HepG2 (cell line): Measurements from ENCODE around the gene BRD1.

Experiments
- NBN ChIP-seq: fragments of 450-650 bp; conservative IDR thresholded peaks from 2 replicates; pipeline ENCODE4 v1.6.1; 2017
- SP1 ChIP-seq, 2 experiments: fragments of 450-650 bp in 1 of 2; sonication (generic) in 1 of 2; formaldehyde crosslinking in 1 of 2; IDR thresholded peaks; 2 replicates each; pipeline versions ENCODE4 v1.4.0 to v1.6.1; 2016 to 2020; ENCODE audit warnings: missing genetic modification reagents in 1 of 2
- TCF7 ChIP-seq: sonication (generic); IDR thresholded peaks from 2 replicates; pipeline ENCODE4 v1.6.1; 2016; ENCODE audit warnings: antibody characterized with exemption, low read depth
- TCF7L2 ChIP-seq: IDR thresholded peaks from 2 replicates; pipeline ENCODE4 v1.6.1; 2011; ENCODE audit warnings: mild to moderate bottlenecking, low read depth, low read length, moderate library complexity
- XRCC5 ChIP-seq: fragments of 200-400 bp; formaldehyde crosslinking; optimal IDR thresholded peaks from 2 replicates; pipeline ENCODE3; 2017; ENCODE audit warnings: mild to moderate bottlenecking, low read length
- ZBTB8A ChIP-seq: sonication (generic); formaldehyde crosslinking; IDR thresholded peaks from 2 replicates; pipeline ENCODE4 v1.4.0; 2020; ENCODE audit warnings: mild to moderate bottlenecking, low read depth, missing genetic modification reagents, borderline replicate concordance
- ZKSCAN5 ChIP-seq: sonication (generic); formaldehyde crosslinking; IDR thresholded peaks from 2 replicates; pipeline ENCODE4 v1.5.1; 2020; ENCODE audit warnings: mild to moderate bottlenecking, missing genetic modification reagents
- ZNF274 ChIP-seq: sonication (generic); formaldehyde crosslinking; IDR thresholded peaks from 2 replicates; pipeline ENCODE4 v1.5.1; 2020; ENCODE audit warnings: mild to moderate bottlenecking, missing genetic modification reagents
- ZNF552 ChIP-seq: sonication (generic); formaldehyde crosslinking; IDR thresholded peaks from 2 replicates; pipeline ENCODE4 v1.9.0; 2022; ENCODE audit warnings: missing genetic modification reagents, mild to moderate bottlenecking, borderline replicate concordance
- ZSCAN30 ChIP-seq: sonication (generic); formaldehyde crosslinking; IDR thresholded peaks from 2 replicates; pipeline ENCODE4 v1.5.0; 2020; ENCODE audit warnings: mild to moderate bottlenecking, missing genetic modification reagents
- TF ChIP-seq, protein P1 (sequence below), 2 experiments: IDR thresholded peaks; 2 replicates each; pipeline ENCODE4 v1.6.1; 2011 to 2012; ENCODE audit warnings: low read length in 2 of 2, borderline replicate concordance in 1 of 2, low read depth in 1 of 2, mild to moderate bottlenecking in 1 of 2, moderate library complexity in 1 of 2
- TF ChIP-seq, protein P2 (sequence below): sonication (generic); formaldehyde crosslinking; IDR thresholded peaks from 2 replicates; pipeline ENCODE4 v1.5.0; 2020; ENCODE audit warnings: mild to moderate bottlenecking, missing genetic modification reagents, moderate library complexity
- TF ChIP-seq, protein P3 (sequence below): IDR thresholded peaks from 2 replicates; pipeline ENCODE4 v1.6.1; 2012; ENCODE audit warnings: inconsistent platforms

DNA sequence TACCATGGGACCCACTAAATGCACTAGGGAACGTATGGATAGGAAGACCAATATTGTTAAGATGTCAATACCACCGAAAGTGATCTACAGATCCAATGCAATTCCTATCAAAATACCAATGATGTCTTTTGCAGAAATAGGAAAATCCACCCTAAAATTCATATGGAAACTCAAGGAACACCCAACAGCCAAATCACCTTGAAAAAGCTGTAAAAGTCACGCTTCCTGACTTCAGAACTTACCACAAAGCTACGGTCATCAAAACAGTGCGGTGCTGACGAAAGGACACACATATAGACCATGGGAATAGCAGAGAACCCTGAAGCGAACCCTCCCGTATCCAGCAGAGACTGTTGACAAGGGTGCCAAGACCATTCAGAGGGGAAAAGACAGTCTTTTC lies 20.5 kb downstream of the BRD1 start:
- TF ChIP-seq, protein P1, sequence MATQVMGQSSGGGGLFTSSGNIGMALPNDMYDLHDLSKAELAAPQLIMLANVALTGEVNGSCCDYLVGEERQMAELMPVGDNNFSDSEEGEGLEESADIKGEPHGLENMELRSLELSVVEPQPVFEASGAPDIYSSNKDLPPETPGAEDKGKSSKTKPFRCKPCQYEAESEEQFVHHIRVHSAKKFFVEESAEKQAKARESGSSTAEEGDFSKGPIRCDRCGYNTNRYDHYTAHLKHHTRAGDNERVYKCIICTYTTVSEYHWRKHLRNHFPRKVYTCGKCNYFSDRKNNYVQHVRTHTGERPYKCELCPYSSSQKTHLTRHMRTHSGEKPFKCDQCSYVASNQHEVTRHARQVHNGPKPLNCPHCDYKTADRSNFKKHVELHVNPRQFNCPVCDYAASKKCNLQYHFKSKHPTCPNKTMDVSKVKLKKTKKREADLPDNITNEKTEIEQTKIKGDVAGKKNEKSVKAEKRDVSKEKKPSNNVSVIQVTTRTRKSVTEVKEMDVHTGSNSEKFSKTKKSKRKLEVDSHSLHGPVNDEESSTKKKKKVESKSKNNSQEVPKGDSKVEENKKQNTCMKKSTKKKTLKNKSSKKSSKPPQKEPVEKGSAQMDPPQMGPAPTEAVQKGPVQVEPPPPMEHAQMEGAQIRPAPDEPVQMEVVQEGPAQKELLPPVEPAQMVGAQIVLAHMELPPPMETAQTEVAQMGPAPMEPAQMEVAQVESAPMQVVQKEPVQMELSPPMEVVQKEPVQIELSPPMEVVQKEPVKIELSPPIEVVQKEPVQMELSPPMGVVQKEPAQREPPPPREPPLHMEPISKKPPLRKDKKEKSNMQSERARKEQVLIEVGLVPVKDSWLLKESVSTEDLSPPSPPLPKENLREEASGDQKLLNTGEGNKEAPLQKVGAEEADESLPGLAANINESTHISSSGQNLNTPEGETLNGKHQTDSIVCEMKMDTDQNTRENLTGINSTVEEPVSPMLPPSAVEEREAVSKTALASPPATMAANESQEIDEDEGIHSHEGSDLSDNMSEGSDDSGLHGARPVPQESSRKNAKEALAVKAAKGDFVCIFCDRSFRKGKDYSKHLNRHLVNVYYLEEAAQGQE (IDR thresholded peaks at IDR 0.05; ENCODE audit: borderline replicate concordance in 1 of 2, low read depth in 1 of 2, low read length in 2 of 2) = no peak
- TF ChIP-seq TCF7 (no peak), SP1 (IDR thresholded peaks at IDR 0.05) (no peak), SP1 (CRISPR knock-in tag; IDR thresholded peaks at IDR 0.05) (no peak), ZBTB8A (no peak), ZNF552 (no peak), TCF7L2 (no peak), NBN (no peak), XRCC5 (no peak), ZNF274 (CRISPR knock-in tag) (no peak), ZSCAN30 (CRISPR knock-in tag) (no peak), ZKSCAN5 (CRISPR knock-in tag) (no peak)
- TF ChIP-seq, protein P2, sequence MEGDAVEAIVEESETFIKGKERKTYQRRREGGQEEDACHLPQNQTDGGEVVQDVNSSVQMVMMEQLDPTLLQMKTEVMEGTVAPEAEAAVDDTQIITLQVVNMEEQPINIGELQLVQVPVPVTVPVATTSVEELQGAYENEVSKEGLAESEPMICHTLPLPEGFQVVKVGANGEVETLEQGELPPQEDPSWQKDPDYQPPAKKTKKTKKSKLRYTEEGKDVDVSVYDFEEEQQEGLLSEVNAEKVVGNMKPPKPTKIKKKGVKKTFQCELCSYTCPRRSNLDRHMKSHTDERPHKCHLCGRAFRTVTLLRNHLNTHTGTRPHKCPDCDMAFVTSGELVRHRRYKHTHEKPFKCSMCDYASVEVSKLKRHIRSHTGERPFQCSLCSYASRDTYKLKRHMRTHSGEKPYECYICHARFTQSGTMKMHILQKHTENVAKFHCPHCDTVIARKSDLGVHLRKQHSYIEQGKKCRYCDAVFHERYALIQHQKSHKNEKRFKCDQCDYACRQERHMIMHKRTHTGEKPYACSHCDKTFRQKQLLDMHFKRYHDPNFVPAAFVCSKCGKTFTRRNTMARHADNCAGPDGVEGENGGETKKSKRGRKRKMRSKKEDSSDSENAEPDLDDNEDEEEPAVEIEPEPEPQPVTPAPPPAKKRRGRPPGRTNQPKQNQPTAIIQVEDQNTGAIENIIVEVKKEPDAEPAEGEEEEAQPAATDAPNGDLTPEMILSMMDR = no peak
- TF ChIP-seq, protein P3, sequence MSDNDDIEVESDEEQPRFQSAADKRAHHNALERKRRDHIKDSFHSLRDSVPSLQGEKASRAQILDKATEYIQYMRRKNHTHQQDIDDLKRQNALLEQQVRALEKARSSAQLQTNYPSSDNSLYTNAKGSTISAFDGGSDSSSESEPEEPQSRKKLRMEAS = no peak
